WI38 (cell line): ENCODE data around the gene PLXDC2.

Experiments used
- H3K4me3 ChIP-seq: 2 replicates; pipeline ENCODE4 v1.5.1; 2011; ENCODE audit warnings: low read depth, mild to moderate bottlenecking, control low read depth, low read length
- TF ChIP-seq, protein P1 (sequence below): IDR thresholded peaks from 2 replicates; pipeline ENCODE4 v1.5.1; 2012; ENCODE audit warnings: low read depth, mild to moderate bottlenecking, control low read depth, low read length

Gene PLXDC2

DNA sequence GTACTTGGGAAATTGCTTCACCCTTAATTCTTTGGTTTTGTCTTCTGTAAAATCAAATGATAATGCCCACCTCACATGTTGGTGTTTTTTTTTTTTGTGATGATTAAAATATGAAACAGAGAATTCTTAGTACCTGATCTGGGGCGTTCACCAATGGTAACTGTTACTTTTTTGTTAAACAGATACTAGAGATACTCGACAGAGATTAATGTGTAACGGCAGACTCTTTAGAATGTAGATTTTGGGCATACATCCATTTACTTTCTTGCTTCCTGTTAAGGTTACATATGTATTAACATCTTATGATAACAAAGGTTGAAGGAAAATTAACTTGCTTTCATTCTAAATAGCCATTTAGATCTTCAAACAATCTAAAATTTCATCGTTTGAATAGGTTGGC, 23.3 kb downstream of the PLXDC2 start:
- no peak overlapping the region for H3K4me3 ChIP-seq

DNA sequence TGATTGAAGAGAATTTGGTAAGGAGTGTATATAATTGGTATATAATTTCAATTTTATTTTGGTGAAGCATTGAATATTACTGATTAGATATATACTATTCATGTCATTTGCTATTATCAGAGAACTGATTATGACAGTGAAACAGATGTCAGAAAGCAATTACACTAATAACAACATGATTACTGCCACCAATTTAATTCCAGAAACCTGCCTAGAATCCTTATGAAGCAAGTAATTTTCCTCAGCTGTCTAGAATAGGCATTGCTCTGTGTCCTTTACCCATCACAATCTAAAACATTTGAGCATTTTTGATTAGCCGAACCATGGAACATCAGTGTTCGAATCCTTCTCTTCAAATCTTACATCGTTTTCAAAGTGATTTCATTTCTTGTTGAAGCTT, 24.5 kb downstream of the PLXDC2 start:
- no peak overlapping the region for H3K4me3 ChIP-seq

More for the DNA sequence above, 23.3 kb downstream of the PLXDC2 start:
- TF ChIP-seq, protein P1, sequence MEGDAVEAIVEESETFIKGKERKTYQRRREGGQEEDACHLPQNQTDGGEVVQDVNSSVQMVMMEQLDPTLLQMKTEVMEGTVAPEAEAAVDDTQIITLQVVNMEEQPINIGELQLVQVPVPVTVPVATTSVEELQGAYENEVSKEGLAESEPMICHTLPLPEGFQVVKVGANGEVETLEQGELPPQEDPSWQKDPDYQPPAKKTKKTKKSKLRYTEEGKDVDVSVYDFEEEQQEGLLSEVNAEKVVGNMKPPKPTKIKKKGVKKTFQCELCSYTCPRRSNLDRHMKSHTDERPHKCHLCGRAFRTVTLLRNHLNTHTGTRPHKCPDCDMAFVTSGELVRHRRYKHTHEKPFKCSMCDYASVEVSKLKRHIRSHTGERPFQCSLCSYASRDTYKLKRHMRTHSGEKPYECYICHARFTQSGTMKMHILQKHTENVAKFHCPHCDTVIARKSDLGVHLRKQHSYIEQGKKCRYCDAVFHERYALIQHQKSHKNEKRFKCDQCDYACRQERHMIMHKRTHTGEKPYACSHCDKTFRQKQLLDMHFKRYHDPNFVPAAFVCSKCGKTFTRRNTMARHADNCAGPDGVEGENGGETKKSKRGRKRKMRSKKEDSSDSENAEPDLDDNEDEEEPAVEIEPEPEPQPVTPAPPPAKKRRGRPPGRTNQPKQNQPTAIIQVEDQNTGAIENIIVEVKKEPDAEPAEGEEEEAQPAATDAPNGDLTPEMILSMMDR: no peak

DNA sequence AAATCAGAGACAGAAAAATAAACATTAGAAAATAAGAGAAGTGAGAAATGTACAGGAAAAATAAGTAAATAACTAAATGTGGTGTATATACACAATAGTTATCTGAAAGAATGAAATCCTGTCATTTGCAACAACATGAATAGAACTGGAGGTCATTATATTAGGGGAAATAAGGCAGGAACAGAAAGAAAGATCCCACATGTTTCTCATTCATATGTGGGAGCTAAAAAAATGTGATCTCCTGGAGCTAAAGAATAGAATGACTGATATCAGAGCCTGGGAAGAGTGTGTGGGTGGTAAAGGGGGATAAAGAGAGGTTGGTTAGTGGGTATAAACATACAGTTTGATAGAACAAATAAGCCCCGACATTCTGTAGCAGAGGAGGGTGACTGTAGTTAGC, 27.3 kb downstream of the PLXDC2 start:
- H3K4me3 ChIP-seq: no peak overlapping the region
- TF ChIP-seq, protein P1: no peak

More for the DNA sequence above, 24.5 kb downstream of the PLXDC2 start:
- TF ChIP-seq, protein P1: no peak

DNA sequence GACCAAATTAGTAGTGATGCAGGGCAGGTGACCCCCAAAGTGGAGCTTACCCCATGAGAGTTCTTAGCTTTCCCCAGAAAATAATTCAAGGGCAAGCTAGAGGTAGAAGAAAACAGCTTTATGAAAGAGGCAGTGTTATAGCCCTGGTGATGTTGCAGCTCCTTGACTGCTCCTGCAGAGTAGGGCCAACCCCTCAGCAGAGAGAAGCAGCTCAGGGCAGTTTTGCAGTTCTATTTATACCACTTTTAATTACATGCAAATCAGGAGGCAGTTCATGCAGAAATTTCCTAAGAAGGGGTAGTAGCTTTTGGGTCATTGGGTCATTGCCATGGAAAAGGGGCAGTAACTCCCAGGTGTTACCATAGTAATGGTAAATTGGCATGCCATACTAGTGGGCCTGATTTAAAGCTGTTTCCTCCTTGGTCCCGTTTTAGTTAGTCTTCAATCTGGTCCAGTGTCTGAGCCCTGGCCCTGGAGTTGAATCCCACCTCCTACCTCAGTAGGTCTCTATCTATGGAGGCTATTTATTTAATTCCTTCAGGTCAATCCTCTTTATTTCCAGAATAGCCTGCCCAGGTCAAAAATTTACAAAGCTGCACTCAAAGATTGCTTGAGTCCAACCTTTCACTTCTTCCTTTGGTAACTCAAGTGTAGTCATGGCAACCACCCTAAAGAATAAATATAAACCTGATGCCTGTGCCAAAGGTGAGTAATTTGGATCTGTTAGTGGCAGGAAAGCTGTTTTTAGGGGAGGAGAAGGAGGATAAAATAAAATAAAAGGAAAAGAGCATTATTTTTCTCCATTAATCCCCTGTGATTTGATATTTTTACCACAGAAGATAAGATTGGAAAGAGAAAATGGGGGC, 29.5 kb downstream of the PLXDC2 start:
- no peak overlapping the region for H3K4me3 ChIP-seq
- TF ChIP-seq, protein P1: no peak

DNA sequence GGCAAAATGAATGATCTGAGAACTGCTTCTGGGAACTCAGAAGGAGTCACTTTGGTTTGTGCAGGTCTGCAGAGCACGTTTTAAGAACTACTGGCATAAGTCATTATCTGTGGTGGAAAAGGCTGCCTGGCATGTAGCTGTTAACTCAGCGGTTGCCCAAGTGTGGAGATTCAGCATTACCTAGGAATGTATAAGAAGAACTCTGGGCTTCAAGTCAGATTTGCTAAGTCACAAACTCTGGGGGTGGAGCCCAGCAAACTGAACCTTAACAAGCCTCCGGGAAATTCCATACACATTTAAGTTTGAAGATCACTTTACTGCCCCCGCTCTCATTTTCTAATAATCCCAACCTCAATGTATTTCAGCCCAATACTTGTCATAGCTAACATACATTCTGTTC, 31.1 kb downstream of the PLXDC2 start:
- H3K4me3 ChIP-seq: no peak overlapping the region
- TF ChIP-seq, protein P1: no peak

DNA sequence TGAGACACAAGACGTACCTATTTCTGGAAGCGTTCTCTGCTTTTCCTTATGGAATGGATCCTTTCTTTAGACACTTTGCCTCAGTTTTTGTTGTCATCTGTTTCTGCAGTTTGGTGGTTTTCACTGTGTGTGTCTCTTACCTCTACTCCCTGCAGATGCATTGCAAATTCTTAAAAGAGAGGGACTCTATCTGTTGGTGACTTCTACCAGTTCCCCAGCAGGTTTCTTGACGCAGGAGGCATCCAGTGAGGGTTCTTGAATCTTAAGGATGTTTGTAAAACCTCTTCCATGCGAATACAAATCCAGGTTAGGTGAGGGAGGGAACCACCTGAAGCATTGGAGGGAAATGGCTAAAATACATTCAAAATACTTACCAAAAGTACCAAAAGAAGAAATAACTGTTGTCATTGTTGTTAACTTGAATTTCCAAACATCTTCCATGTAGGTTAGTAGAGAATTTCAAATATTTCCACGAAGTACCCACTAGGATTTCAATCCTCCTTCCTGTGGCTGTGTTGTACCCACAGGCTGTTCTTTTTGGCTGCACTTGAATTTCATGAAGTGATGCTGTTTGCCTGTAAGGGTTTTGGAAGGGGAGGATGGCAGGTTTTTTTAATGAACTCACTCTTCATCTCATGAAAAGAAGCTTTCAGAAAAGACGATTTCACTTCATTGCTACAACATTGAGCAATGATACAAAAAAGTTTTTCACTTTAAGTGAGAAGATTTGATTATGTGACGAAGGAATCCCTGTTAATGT, 32.2 kb downstream of the PLXDC2 start:
- TF ChIP-seq, protein P1: no peak
- no peak overlapping the region for H3K4me3 ChIP-seq

DNA sequence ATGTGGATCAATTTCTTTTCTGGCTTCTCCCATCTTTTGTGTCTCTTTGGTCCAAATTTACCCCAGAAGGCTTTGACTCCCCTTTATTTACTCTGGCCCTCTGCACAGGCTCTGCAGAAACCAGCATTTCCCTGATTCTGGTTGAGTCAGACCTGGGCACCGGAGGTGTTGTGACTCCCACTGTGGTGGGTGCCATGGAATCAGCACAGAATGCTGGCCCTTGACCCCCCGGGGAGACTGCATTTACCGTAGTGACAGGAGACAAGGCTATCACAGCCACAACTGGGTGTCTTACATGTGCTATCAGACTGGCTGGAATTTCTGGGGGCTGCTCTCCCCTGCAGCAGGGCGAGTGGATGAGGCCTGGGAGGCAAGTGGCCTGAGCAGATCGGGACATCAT, 37.6 kb downstream of the PLXDC2 start:
- TF ChIP-seq, protein P1: no peak

More for the DNA sequence above, 37.6 kb downstream of the PLXDC2 start:
- H3K4me3 ChIP-seq: no peak overlapping the region
